Effector memory CD8-positive, alpha-beta T cell (primary cell): ENCODE results near the gene C10orf67.
"Not testable (repeated sequence)": the region's sequence is repeated elsewhere in the genome, so short reads cannot be mapped to it uniquely, and the experiment has no call there.

ENCODE experiments used
- ATAC-seq: fragments of 150-1000 bp; cut with Tn5 transposase; replicated peaks from 2 replicates; pipeline ENCODE4 v1.10.0; 2021; ENCODE audit warnings: mild to moderate bottlenecking, moderate library complexity
- DNase-seq, 3 experiments: peaks; one replicate each; pipeline ENCODE4 v3.0.0; 2021
- H3K27ac Mint-ChIP-seq, 2 donors: one replicate each; pipeline ENCODE4 v1.8.0; 2022; ENCODE audit warnings: mild to moderate bottlenecking in 2 of 2, mixed read lengths in 2 of 2, moderate library complexity in 2 of 2
- H3K27me3 Mint-ChIP-seq, 2 donors: one replicate each; pipeline ENCODE4 v1.8.0; 2022; ENCODE audit warnings: mixed read lengths in 2 of 2
- H3K36me3 Mint-ChIP-seq: one replicate; pipeline ENCODE4 v1.8.0; 2022; ENCODE audit warnings: mild to moderate bottlenecking, moderate library complexity, mixed read lengths; ENCODE audit not compliant: insufficient read depth
- H3K4me1 Mint-ChIP-seq, 2 donors: one replicate each; pipeline ENCODE4 v1.8.0; 2022; ENCODE audit warnings: low read depth in 2 of 2, mixed read lengths in 2 of 2
- H3K4me3 Mint-ChIP-seq, 2 donors: one replicate each; pipeline ENCODE4 v1.8.0; 2022; ENCODE audit warnings: mild to moderate bottlenecking in 2 of 2, mixed read lengths in 2 of 2, moderate library complexity in 2 of 2
- H3K9me3 Mint-ChIP-seq, 2 donors: one replicate each; pipeline ENCODE4 v1.8.0; 2022; ENCODE audit warnings: mixed read lengths in 2 of 2

Gene C10orf67

DNA sequence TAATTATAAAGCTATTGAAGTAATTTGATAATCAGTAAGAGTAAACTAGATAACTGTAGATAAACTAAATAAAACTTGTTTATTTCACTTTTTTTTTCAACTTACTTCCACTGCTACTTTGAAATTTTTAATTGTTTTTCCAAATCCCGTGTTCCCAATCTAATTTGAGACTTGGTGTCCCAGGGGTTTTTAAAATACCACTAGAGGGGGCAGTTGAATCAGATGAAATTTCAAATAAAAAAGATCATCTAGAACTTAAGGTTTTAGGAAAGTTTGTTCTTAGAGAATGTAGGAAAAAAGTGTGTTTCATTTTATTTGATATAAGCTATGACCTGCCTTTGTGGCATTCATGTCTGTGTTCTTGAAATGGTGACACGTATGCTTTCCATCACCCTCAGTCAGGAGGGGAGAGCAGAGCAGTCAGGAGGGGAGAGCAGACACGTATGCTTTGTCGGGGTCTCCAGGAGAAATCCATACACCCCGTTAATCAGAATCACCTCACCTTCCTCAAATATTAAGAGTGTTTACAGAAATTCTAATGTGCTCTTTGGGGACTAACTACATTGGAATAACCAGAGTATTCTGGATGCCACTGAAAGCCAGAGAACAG is 49.9 kb downstream of the C10orf67 start:
- Mint-ChIP-seq H3K4me3 (no peak overlapping the region), H3K27ac (no peak overlapping the region), H3K36me3 (no peaks in the 10 kb centered on the region), H3K27me3 (peaks cover 30 to 43% of the 10 kb centered on the region in 2 donors), H3K9me3 (no peaks in the 10 kb centered on the region), H3K4me1 (peaks cover 0 to 3% of the 10 kb centered on the region in 2 donors)
- DNase-seq (no peak), ATAC-seq (no peak)

DNA sequence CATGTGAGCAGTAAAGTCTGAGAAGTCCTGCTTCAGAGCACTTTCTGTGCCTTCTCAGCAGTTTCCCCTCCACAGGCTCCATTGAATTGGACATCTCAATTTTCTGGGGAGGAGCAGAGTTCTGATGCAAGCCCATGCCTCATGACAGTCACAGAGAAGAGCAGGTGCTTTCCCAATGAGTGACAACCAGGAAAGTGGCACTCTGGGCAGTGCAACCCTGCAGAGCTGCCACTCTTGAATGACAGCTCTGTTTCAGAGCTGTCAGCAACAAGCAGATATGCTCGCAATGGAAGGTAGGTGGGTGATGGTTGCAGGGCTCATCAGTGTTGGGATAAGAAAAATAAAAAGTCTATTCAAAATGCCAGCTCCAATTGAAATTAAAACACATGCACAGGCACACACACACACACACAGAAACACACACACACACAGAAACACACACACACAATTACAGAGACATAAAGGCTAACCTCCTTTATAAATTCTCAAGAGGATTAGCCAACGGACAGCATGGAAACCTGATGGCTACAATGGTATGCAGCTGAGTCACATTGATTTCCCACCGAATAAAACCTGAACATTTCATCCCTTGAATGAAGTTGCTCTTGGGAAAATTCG is 50.5 kb downstream of the C10orf67 start:
- no peak for DNase-seq
- Mint-ChIP-seq H3K4me3 (no peak overlapping the region), H3K9me3 (no peaks in the 10 kb centered on the region), H3K36me3 (no peaks in the 10 kb centered on the region), H3K27me3 (peaks cover 30 to 41% of the 10 kb centered on the region in 2 donors), H3K27ac (no peak overlapping the region), H3K4me1 (peaks cover 0 to 3% of the 10 kb centered on the region in 2 donors)
- ATAC-seq, result no peak

DNA sequence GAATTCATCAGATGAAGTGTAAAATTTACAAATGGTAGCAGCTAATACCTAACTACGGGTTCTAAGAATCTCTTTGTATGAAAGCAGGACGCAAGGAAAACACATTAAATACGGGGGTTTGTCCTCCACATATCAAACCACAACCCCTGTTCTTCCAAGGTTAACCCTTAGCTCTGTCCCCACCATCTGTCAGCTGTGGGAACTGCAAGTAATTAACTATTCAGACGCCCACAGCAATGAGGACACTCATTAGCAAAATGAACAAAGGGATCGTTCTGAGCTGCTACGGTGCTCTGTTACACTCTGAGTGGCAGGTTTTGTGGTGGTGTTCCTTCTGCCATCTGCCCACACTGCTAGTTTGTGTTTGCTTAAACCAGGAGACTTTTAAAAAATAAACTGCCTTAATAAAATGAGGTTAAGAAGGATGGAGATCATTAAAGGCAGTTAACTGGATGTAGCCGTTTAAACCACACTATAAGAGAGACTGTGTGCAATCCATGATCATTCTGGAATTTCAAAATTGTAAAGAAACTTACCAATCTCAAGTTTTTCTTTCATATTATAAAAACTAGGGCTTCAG is 51.4 kb downstream of the C10orf67 start:
- Mint-ChIP-seq H3K36me3 (no peaks in the 10 kb centered on the region), H3K4me1 (peaks cover 0 to 3% of the 10 kb centered on the region in 2 donors), H3K4me3 (no peak overlapping the region), H3K9me3 (no peaks in the 10 kb centered on the region), H3K27me3 (peaks cover 30 to 48% of the 10 kb centered on the region in 2 donors), H3K27ac (no peak overlapping the region)
- no peak for ATAC-seq
- no peak for DNase-seq

- Mint-ChIP-seq H3K27me3 (peaks cover 30 to 39% of the 10 kb centered on the region in 2 donors), H3K4me3 (no peak overlapping the region), H3K27ac (no peak overlapping the region), H3K9me3 (no peaks in the 10 kb centered on the region), H3K36me3 (no peaks in the 10 kb centered on the region), H3K4me1 (peaks cover 0 to 3% of the 10 kb centered on the region in 2 donors)
- ATAC-seq (no peak), DNase-seq (no peak)
These were observed 52.9 kb downstream of the C10orf67 start for GRCh38 chr10:23291551-23292334.

DNA sequence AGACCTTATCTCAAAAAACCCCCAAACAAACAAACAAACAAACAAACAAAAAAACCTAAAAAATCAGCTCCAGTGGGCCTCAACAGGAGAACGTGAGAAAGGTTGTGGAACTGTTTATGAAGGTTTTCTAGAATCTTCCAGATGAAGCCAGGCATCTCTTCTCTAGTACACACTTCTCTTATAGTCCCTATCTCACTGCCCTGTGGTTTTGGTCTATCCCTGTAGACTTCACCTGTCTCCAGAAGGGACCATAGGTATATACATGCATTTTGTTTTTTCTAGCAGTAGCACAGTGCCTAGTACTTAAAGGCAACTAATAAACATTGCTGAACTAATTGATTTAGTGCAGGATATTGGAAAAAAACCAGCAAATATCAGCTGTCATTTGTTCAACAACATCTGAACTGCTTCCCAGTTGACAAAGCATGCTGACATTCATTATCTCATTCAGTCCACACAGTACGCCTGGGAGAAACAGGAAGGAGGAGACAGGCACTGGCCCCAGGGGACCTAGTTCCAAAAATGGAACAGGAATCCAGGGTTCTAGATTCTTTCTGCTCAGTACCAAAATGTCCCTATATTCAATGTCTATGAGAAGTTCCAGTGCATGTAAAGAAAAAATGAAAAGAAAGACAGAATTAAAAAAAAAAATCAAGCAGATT is 59.8 kb downstream of the C10orf67 start:
- H3K9me3 Mint-ChIP-seq, result no peaks in the 10 kb centered on the region
- DNase-seq (no peak), ATAC-seq (no peak)
- peaks cover 17 to 32% of the 10 kb centered on the region in 2 donors for H3K27me3 Mint-ChIP-seq
- H3K4me1 Mint-ChIP-seq, result no peaks in the 10 kb centered on the region
- H3K36me3 Mint-ChIP-seq, result no peaks in the 10 kb centered on the region
- H3K27ac Mint-ChIP-seq, result no peak overlapping the region
- H3K4me3 Mint-ChIP-seq, result no peak overlapping the region

DNA sequence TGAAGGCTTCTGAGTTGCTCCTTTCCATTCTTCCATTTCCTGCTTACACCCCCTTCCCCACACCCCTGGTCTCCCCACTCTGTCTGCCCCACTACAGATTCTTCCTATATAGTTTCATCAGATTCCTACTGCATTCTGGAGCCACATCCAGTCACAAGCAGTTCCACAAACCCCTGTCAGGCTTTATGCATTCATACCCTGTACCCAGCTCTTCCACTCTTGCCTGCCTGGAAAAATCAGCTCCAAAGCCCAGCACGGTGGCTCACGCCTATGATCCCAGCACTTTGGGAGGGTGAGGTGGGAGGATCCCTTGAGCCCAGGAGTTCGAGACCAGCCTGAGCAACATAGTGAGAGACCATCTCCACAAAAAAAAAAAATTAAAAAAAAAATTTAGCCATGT is 60.4 kb downstream of the C10orf67 start:
- H3K36me3 Mint-ChIP-seq, result no peaks in the 10 kb centered on the region
- DNase-seq, result no peak
- H3K27ac Mint-ChIP-seq, result no peak overlapping the region
- H3K9me3 Mint-ChIP-seq, result no peaks in the 10 kb centered on the region
- peaks cover 17 to 33% of the 10 kb centered on the region in 2 donors for H3K27me3 Mint-ChIP-seq
- H3K4me3 Mint-ChIP-seq, result no peak overlapping the region
- ATAC-seq, result no peak
- H3K4me1 Mint-ChIP-seq, result no peaks in the 10 kb centered on the region

GRCh38 chr10:23283680-23284079 is 60.9 kb downstream of the C10orf67 start:
- ATAC-seq (no peak), DNase-seq (no peak)
- H3K4me1 Mint-ChIP-seq, result no peaks in the 10 kb centered on the region
- H3K27me3 Mint-ChIP-seq, result peaks cover 17 to 33% of the 10 kb centered on the region in 2 donors
- no peak overlapping the region for H3K27ac Mint-ChIP-seq
- no peaks in the 10 kb centered on the region for H3K36me3 Mint-ChIP-seq
- H3K4me3 Mint-ChIP-seq, result no peak overlapping the region
- H3K9me3 Mint-ChIP-seq, result no peaks in the 10 kb centered on the region

- Mint-ChIP-seq H3K4me3 (no peak overlapping the region), H3K36me3 (no peaks in the 10 kb centered on the region), H3K27me3 (peaks cover 23 to 44% of the 10 kb centered on the region in 2 donors), H3K4me1 (no peaks in the 10 kb centered on the region), H3K9me3 (no peaks in the 10 kb centered on the region), H3K27ac (no peak overlapping the region)
- no peak for DNase-seq
- no peak for ATAC-seq
These were observed 63.6 kb downstream of the C10orf67 start for GRCh38 chr10:23281044-23281433.

GRCh38 chr10:23280419-23281043 is 64.1 kb downstream of the C10orf67 start:
- ATAC-seq (no peak), DNase-seq (no peak)
- no peaks in the 10 kb centered on the region for H3K4me1 Mint-ChIP-seq
- H3K36me3 Mint-ChIP-seq, result no peaks in the 10 kb centered on the region
- no peaks in the 10 kb centered on the region for H3K9me3 Mint-ChIP-seq
- H3K27ac Mint-ChIP-seq, result no peak overlapping the region
- peaks cover 23 to 44% of the 10 kb centered on the region in 2 donors for H3K27me3 Mint-ChIP-seq
- H3K4me3 Mint-ChIP-seq, result no peak overlapping the region

DNA sequence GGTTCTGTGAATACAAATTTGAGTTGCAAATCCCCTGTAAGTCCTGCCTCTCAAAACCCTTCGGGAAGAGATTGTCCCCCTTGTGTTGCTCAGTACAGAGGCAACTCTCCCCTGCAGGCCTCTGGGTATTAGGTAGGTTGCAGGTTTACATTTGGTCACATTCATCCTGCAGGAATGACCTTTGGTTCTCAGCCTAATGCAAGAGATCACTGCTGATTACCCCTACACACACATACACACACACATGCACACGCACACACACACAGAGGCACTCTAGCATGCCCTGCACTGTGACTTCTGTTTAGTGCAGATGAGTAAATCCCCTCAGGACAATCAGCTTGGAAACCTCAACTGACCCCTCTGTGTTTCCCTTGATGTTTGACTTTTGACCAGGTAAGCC is 69.2 kb downstream of the C10orf67 start:
- Mint-ChIP-seq H3K4me3 (no peak overlapping the region), H3K4me1 (no peaks in the 10 kb centered on the region), H3K36me3 (no peaks in the 10 kb centered on the region), H3K27ac (no peak overlapping the region), H3K27me3 (peaks cover 5 to 22% of the 10 kb centered on the region in 2 donors), H3K9me3 (peaks cover 2 to 12% of the 10 kb centered on the region in 2 donors)
- no peak for ATAC-seq
- DNase-seq, result no peak

DNA sequence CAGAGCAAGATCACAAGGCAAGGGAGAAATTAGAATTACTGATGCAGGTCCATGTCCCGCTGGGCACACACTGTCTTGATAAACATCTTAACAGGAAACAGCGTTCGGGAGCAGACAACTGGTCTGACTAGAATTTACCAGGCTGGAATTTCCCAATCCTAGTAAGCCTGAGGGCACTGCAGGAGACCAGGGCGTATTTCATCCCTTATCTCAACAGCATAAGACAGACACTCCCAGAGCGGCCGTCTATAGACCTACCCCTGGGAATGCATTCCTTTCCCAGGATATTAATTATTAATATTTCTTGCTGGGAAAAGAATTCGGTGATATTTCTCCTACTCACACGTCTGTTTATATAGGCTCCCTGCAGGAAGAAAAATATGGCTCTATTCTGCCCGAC is 70.4 kb downstream of the C10orf67 start:
- not testable (repeated sequence) for H3K27ac Mint-ChIP-seq, H3K4me3 Mint-ChIP-seq, H3K4me1 Mint-ChIP-seq, ATAC-seq, DNase-seq, H3K36me3 Mint-ChIP-seq
- H3K9me3 Mint-ChIP-seq, result peaks cover 2 to 12% of the 10 kb centered on the region in 2 donors
- H3K27me3 Mint-ChIP-seq, result peaks cover 5 to 19% of the 10 kb centered on the region in 2 donors

GRCh38 chr10:23270531-23270930 is 74.1 kb downstream of the C10orf67 start:
- no peak for ATAC-seq
- no peak for DNase-seq
- Mint-ChIP-seq H3K36me3 (no peaks in the 10 kb centered on the region), H3K9me3 (peaks cover 2 to 12% of the 10 kb centered on the region in 2 donors), H3K27me3 (peaks cover 0 to 11% of the 10 kb centered on the region in 2 donors), H3K4me1 (no peaks in the 10 kb centered on the region), H3K27ac (no peak overlapping the region), H3K4me3 (no peak overlapping the region)
